ENCODE results near the gene AMOTL2.

The AMOTL2 gene

GRCh38 chr3:134312873-134313846, 61.1 kb downstream of the AMOTL2 start:
- DNase-seq = no peak

- no peak for DNase-seq
These were observed 62.0 kb downstream of the AMOTL2 start for GRCh38 chr3:134312072-134312872.

- DNase-seq = no peak
These were observed 62.6 kb downstream of the AMOTL2 start for GRCh38 chr3:134311693-134312071.

GRCh38 chr3:134311265-134311664, 63.0 kb downstream of the AMOTL2 start:
- no peak for DNase-seq

- DNase-seq = no peak
These were observed 64.1 kb downstream of the AMOTL2 start for GRCh38 chr3:134309987-134310700.

GRCh38 chr3:134308350-134308891, 65.8 kb downstream of the AMOTL2 start:
- peak in 1 of 2 experiments; percentile 15 for DNase-seq

GRCh38 chr3:134307425-134307824, 66.8 kb downstream of the AMOTL2 start:
- no peak for DNase-seq

GRCh38 chr3:134306320-134306719, 67.9 kb downstream of the AMOTL2 start:
- DNase-seq = no peak

All from cerebellar nuclear complex (tissue), 1 donor.